ENCODE data around the gene VTI1B. TPM values are rescaled to one million over a fixed set of nuclear protein-coding genes. Genes with fewer than 3 reads are reported as not detected.
"Not testable (repeated sequence)": the region's sequence is repeated elsewhere in the genome, so short reads cannot be mapped to it uniquely, and the experiment has no call there.

Gene VTI1B
- total RNA-seq, 1 donor from 2014 or later: 20.4 TPM

DNA sequence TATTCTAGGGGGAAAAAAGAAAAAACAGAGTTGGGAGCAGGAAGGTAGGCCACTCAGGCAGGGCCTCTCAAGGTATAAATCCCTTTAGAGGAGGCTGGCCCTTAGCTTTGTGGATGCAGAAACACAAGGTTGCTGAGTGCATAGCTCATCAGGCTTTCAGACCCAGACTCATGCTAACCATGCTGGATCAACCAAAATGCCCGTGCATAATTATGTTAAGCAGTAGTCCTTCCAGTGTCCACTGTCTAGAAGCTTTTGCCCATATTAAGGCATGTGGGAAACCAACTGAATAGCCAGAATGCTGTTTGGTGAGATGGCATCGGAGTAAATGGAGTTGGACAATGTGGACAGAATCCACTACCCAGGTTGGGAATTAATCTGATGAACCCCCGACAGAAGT, 35.8 kb downstream of the VTI1B start:
- Histone ChIP-seq H3K27me3 (ENCODE audit: control insufficient read depth in 3 of 3, insufficient read depth in 3 of 3, low read length in 3 of 3) (no peaks in the 10 kb centered on the region), H3K9me3 (ENCODE audit: control insufficient read depth in 3 of 3, low read length in 3 of 3) (no peaks in the 10 kb centered on the region), H3K36me3 (ENCODE audit: control insufficient read depth in 3 of 3, insufficient read depth in 3 of 3, low read length in 3 of 3) (no peaks in the 10 kb centered on the region), H3K27ac (ENCODE audit: low read depth, low read length) (no peak overlapping the region), H3K4me3 (ENCODE audit: low read length in 3 of 3) (no peak overlapping the region), H3K4me1 (ENCODE audit: control insufficient read depth in 3 of 3, insufficient read depth in 3 of 3, low read length in 3 of 3) (peaks cover 0 to 4% (median 3%) of the 10 kb centered on the region in 3 donors), H3K9ac (ENCODE audit: low read depth in 1 of 3, low read length in 3 of 3) (no peak overlapping the region)

DNA sequence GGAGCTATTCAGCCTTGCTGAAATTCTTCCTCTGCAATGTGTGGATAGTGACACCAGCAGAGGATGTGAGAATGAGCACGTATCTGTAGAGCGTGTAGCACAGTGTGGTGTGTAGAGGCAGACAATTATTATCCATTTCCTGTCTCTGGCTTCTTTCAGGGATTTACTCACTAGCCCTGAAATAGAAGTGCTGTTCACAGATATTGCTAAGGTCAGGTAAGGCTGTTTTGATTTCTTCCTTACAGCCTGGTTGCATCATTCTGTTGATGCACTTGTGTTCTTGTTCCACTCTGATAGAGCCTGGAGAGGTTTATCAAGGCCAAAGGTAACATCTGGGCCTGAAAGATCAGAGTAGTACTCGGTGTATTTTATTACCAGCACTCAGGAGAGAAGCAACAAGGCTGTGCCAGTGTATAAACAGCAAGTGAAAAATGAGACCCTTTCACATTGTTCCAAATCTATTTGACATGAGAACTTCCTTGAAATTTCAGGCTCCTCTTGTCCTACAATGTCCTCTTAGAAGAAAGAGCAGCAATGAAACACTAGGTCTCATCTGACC, 38.0 kb downstream of the VTI1B start:
- no peak overlapping the region for H3K9ac ChIP-seq (ENCODE audit: low read depth in 1 of 3, low read length in 3 of 3)
- peaks cover 0 to 4% (median 3%) of the 10 kb centered on the region in 3 donors for H3K4me1 ChIP-seq (ENCODE audit: control insufficient read depth in 3 of 3, insufficient read depth in 3 of 3, low read length in 3 of 3)
- no peaks in the 10 kb centered on the region for H3K36me3 ChIP-seq (ENCODE audit: control insufficient read depth in 3 of 3, insufficient read depth in 3 of 3, low read length in 3 of 3)
- no peak overlapping the region for H3K4me3 ChIP-seq (ENCODE audit: low read length in 3 of 3)
- no peaks in the 10 kb centered on the region for H3K27me3 ChIP-seq (ENCODE audit: control insufficient read depth in 3 of 3, insufficient read depth in 3 of 3, low read length in 3 of 3)
- H3K9me3 ChIP-seq (ENCODE audit: control insufficient read depth in 3 of 3, low read length in 3 of 3): no peaks in the 10 kb centered on the region
- peak overlapping the region; percentile 26 for H3K27ac ChIP-seq (ENCODE audit: low read depth, low read length)

DNA sequence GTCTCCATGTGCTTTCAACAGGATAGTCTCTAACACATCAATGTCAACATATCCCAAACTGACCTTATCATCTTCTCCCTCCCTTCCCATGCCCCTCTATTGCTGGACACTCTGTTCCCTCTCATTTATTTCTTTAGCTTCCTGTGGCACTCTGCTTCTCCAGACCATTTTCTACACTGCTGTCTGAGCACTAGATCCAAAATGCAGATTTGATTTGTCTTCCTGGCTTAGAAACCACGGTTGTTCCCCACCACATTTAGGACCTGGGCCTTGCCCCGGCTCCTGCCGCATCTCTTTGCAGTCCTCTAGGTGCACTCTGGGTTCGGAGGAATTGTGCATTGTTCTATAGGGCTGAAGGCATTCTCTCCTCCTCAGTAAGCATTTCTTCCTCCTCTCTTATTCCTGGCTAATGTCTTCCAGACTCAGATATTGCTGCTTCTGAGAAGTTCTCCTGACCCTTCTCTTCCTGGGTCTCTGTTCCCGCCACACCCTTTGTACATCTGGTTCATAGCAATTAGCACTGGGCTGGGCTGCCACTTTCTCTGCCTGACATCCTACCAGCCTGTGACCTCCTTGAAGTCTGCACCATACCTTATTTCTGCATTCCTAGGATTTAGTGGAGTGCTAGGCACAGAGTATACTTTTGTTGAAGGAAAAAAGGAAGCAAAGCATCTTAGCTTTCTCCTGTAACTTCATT, 40.8 kb downstream of the VTI1B start:
- Histone ChIP-seq H3K4me3 (ENCODE audit: low read length in 3 of 3) (no peak overlapping the region), H3K36me3 (ENCODE audit: control insufficient read depth in 3 of 3, insufficient read depth in 3 of 3, low read length in 3 of 3) (peaks cover 0 to 4% (median 0%) of the 10 kb centered on the region in 3 donors), H3K4me1 (ENCODE audit: control insufficient read depth in 3 of 3, insufficient read depth in 3 of 3, low read length in 3 of 3) (peaks cover 0 to 3% (median 1%) of the 10 kb centered on the region in 3 donors), H3K27me3 (ENCODE audit: control insufficient read depth in 3 of 3, insufficient read depth in 3 of 3, low read length in 3 of 3) (no peaks in the 10 kb centered on the region), H3K9ac (ENCODE audit: low read depth in 1 of 3, low read length in 3 of 3) (no peak overlapping the region), H3K27ac (ENCODE audit: low read depth, low read length) (no peak overlapping the region), H3K9me3 (ENCODE audit: control insufficient read depth in 3 of 3, low read length in 3 of 3) (no peaks in the 10 kb centered on the region)

DNA sequence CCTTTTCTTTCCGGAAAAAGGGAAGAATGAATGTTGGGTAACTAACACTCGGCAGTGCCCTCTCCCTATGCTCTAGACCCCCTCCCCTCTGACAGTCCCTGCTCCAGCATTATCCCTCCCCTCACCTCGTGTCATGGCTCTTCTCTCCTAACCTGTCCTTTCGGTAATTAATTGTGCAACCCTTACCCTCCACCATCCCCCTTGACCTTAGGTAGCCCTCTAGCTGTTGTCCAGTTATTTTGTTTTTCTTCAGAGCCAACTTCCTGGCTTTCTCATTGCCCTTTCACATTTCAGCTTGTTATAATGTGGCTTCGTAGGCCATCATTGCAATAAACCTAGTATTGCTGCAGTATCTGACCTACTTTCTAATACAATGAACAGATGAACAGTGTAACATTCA, 43.5 kb downstream of the VTI1B start:
- H3K4me3 ChIP-seq (ENCODE audit: low read length in 3 of 3): no peak overlapping the region
- H3K4me1 ChIP-seq (ENCODE audit: control insufficient read depth in 3 of 3, insufficient read depth in 3 of 3, low read length in 3 of 3): peaks cover 0 to under 1% (median 0%) of the 10 kb centered on the region in 3 donors
- H3K36me3 ChIP-seq (ENCODE audit: control insufficient read depth in 3 of 3, insufficient read depth in 3 of 3, low read length in 3 of 3): peaks cover 0 to 4% (median 0%) of the 10 kb centered on the region in 3 donors
- H3K27me3 ChIP-seq (ENCODE audit: control insufficient read depth in 3 of 3, insufficient read depth in 3 of 3, low read length in 3 of 3): no peaks in the 10 kb centered on the region
- H3K9me3 ChIP-seq (ENCODE audit: control insufficient read depth in 3 of 3, low read length in 3 of 3): no peaks in the 10 kb centered on the region
- no peak overlapping the region for H3K9ac ChIP-seq (ENCODE audit: low read depth in 1 of 3, low read length in 3 of 3)
- no peak overlapping the region for H3K27ac ChIP-seq (ENCODE audit: low read depth, low read length)

DNA sequence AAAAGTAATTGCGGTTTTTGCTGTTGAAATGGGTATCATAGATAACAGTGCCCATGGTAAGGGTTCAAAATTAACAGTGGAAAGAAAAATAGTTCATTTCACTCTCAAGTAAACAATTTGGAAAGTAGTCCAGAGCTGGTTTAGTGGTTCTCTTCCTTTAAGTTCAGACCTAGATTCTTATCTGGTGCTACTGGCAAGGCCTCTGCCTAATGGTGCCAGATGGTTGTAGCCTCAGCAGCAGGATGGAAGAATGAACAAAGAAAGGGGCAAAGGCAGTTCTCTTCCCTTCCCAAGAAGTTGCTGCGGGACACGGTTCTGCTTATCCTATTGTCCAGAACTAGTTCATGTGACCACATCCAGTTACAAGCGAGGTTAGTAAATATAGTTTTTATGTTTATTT, 44.2 kb downstream of the VTI1B start:
- Histone ChIP-seq H3K9me3 (ENCODE audit: control insufficient read depth in 3 of 3, low read length in 3 of 3) (no peaks in the 10 kb centered on the region), H3K27me3 (ENCODE audit: control insufficient read depth in 3 of 3, insufficient read depth in 3 of 3, low read length in 3 of 3) (no peaks in the 10 kb centered on the region)

DNA sequence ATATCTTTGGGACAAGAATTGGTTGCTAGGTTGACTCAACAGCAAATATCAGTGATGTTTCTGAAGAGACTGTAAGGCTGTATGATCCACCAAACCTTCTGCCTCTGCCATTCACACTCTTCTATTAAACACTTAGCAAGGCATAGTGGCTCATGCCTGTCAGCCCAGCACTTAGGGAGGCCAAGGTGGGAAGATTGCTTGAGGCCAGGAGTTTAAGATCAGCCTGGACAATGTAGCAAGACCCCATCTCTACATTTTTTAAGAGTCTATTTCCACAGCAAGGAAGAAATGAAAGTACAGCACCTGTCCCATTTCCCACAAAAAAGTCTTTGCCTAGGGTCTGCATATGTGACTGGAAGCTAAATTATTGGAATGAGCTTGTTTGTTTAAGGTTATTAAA, 46.9 kb downstream of the VTI1B start:
- Histone ChIP-seq H3K9me3 (ENCODE audit: control insufficient read depth in 3 of 3, low read length in 3 of 3) (no peaks in the 10 kb centered on the region), H3K4me1 (ENCODE audit: control insufficient read depth in 3 of 3, insufficient read depth in 3 of 3, low read length in 3 of 3) (peaks cover 6 to 8% (median 7%) of the 10 kb centered on the region in 3 donors), H3K27ac (ENCODE audit: low read depth, low read length) (no peak overlapping the region), H3K27me3 (ENCODE audit: control insufficient read depth in 3 of 3, insufficient read depth in 3 of 3, low read length in 3 of 3) (no peaks in the 10 kb centered on the region), H3K9ac (ENCODE audit: low read depth in 1 of 3, low read length in 3 of 3) (no peak overlapping the region), H3K36me3 (ENCODE audit: control insufficient read depth in 3 of 3, insufficient read depth in 3 of 3, low read length in 3 of 3) (peaks cover 0 to 4% (median 0%) of the 10 kb centered on the region in 3 donors), H3K4me3 (ENCODE audit: low read length in 3 of 3) (no peak overlapping the region)

More for the DNA sequence above, 44.2 kb downstream of the VTI1B start:
- H3K9ac ChIP-seq (ENCODE audit: low read depth in 1 of 3, low read length in 3 of 3): no peak overlapping the region
- H3K27ac ChIP-seq (ENCODE audit: low read depth, low read length): no peak overlapping the region
- H3K4me1 ChIP-seq (ENCODE audit: control insufficient read depth in 3 of 3, insufficient read depth in 3 of 3, low read length in 3 of 3): no peaks in the 10 kb centered on the region
- no peak overlapping the region for H3K4me3 ChIP-seq (ENCODE audit: low read length in 3 of 3)
- H3K36me3 ChIP-seq (ENCODE audit: control insufficient read depth in 3 of 3, insufficient read depth in 3 of 3, low read length in 3 of 3): peaks cover 0 to 4% (median 0%) of the 10 kb centered on the region in 3 donors

DNA sequence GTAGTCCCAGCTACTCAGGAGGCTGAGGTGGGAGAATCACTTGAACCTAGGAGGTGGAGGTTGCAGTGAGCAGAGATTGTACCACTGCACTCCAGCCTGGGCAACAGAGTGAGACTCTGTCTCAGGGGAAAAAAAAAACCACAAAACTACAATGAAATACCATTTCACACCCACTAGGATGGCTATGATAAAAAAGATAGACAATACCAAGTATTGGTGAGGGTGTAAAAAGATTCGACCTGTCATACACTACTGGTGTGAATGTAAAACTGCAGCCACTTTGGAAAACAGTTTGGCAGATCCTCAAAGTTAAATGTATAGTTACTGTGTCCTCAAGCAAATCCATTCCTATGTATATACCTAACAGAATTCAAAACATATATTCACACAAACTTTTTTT, 48.3 kb downstream of the VTI1B start:
- H3K4me1 ChIP-seq (ENCODE audit: control insufficient read depth in 3 of 3, insufficient read depth in 3 of 3, low read length in 3 of 3): peaks cover 12 to 20% (median 12%) of the 10 kb centered on the region in 3 donors
- H3K9me3 ChIP-seq (ENCODE audit: control insufficient read depth in 3 of 3, low read length in 3 of 3); H3K27ac ChIP-seq (ENCODE audit: low read depth, low read length); H3K27me3 ChIP-seq (ENCODE audit: control insufficient read depth in 3 of 3, insufficient read depth in 3 of 3, low read length in 3 of 3); H3K36me3 ChIP-seq (ENCODE audit: control insufficient read depth in 3 of 3, insufficient read depth in 3 of 3, low read length in 3 of 3); H3K9ac ChIP-seq (ENCODE audit: low read depth in 1 of 3, low read length in 3 of 3); H3K4me3 ChIP-seq (ENCODE audit: low read length in 3 of 3): not testable (repeated sequence)

DNA sequence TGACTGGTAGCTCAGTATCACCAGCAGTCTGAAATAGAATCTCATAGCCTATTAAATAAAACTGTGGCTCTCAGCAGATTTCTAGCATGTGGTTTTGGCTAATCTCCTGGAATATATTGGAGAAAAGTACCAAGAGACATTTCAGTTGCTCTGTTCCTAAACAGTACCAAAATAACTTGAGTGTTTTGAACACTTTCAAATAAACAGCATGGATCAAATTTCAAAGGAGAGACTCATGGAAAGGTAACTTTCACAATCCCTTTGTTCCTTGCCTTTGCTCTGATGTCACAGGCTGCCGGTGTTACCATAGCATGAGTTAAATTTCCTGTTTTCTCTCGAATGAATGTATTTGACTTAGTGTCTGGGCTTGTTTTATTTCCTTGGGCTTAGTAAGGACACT, 51.3 kb downstream of the VTI1B start:
- Histone ChIP-seq H3K4me1 (ENCODE audit: control insufficient read depth in 3 of 3, insufficient read depth in 3 of 3, low read length in 3 of 3) (peaks cover 25 to 34% (median 28%) of the 10 kb centered on the region in 3 donors), H3K9me3 (ENCODE audit: control insufficient read depth in 3 of 3, low read length in 3 of 3) (no peaks in the 10 kb centered on the region), H3K27ac (ENCODE audit: low read depth, low read length) (peak overlapping the region; percentile 70), H3K9ac (ENCODE audit: low read depth in 1 of 3, low read length in 3 of 3) (peak overlapping the region; percentile 0 to 51 (median 40)), H3K4me3 (ENCODE audit: low read length in 3 of 3) (no peak overlapping the region), H3K36me3 (ENCODE audit: control insufficient read depth in 3 of 3, insufficient read depth in 3 of 3, low read length in 3 of 3) (no peaks in the 10 kb centered on the region), H3K27me3 (ENCODE audit: control insufficient read depth in 3 of 3, insufficient read depth in 3 of 3, low read length in 3 of 3) (no peaks in the 10 kb centered on the region)

DNA sequence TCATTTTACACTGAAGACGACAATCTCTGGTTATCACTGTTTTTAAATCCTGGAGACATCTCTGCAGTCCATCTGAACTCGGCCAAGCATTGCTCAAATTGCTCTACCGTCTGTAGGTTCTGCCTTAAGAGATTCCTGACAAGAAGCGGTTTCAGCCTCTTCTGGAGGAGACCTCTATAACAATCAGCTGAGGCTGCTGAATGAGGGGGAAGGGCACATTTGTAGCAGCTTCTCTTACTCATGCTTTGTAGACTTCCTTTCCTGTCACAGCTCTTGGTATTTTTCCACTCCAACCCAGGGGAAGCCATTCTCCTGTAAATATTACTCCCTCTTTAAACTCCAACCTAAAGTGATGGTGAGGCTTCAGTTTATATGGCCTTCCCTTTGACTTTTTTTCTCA, 51.8 kb downstream of the VTI1B start:
- Histone ChIP-seq H3K36me3 (ENCODE audit: control insufficient read depth in 3 of 3, insufficient read depth in 3 of 3, low read length in 3 of 3) (no peaks in the 10 kb centered on the region), H3K9ac (ENCODE audit: low read depth in 1 of 3, low read length in 3 of 3) (peak overlapping the region; percentile 0 to 51 (median 40)), H3K27ac (ENCODE audit: low read depth, low read length) (peak overlapping the region; percentile 70), H3K27me3 (ENCODE audit: control insufficient read depth in 3 of 3, insufficient read depth in 3 of 3, low read length in 3 of 3) (no peaks in the 10 kb centered on the region), H3K9me3 (ENCODE audit: control insufficient read depth in 3 of 3, low read length in 3 of 3) (no peaks in the 10 kb centered on the region), H3K4me1 (ENCODE audit: control insufficient read depth in 3 of 3, insufficient read depth in 3 of 3, low read length in 3 of 3) (peaks cover 25 to 34% (median 28%) of the 10 kb centered on the region in 3 donors), H3K4me3 (ENCODE audit: low read length in 3 of 3) (peak overlapping the region in 2 of 3 donors; percentile 2 to 15)

DNA sequence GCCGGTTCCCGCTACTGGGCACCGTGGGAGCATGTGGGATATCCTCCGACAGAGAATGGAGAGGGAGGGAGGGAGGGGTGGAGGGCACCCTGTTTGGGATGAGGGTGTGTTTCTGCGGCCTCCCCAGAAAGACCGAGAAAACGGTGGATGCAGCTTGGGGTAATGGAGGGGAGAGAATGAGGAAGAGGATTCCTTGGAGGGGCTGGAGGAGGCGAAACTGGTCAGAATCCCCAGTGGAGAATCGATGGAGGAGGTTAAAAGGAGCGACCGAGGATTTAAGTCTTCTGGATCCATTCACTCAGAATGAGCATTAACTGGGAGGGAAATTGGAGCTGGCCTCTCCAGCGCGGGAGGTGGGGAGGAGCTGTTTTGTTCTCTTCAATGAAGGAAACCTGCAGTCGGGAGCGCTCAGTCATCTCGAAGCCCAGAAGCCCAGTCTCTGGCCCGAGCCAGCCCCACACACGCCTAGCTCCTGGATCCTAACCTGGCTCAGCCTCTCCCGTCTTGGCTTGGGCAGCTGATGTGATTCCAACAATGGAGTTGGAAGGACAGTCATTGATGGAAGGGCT, 54.1 kb downstream of the VTI1B start:
- Histone ChIP-seq H3K27me3 (ENCODE audit: control insufficient read depth in 3 of 3, insufficient read depth in 3 of 3, low read length in 3 of 3) (no peaks in the 10 kb centered on the region), H3K9me3 (ENCODE audit: control insufficient read depth in 3 of 3, low read length in 3 of 3) (no peaks in the 10 kb centered on the region), H3K9ac (ENCODE audit: low read depth in 1 of 3, low read length in 3 of 3) (peak overlapping the region; percentile 65 to 81 (median 73)), H3K27ac (ENCODE audit: low read depth, low read length) (peak overlapping the region; percentile 80), H3K4me3 (ENCODE audit: low read length in 3 of 3) (peak overlapping the region; percentile 76 to 84 (median 82)), H3K4me1 (ENCODE audit: control insufficient read depth in 3 of 3, insufficient read depth in 3 of 3, low read length in 3 of 3) (peaks cover 25 to 34% (median 28%) of the 10 kb centered on the region in 3 donors), H3K36me3 (ENCODE audit: control insufficient read depth in 3 of 3, insufficient read depth in 3 of 3, low read length in 3 of 3) (no peaks in the 10 kb centered on the region)

Data from skeletal muscle tissue (tissue), 4 donors.